ENCODE results near the gene CHST1.

CHST1 gene

GRCh38 chr11:45674481-45675190 is 9.2 kb upstream of the CHST1 start:
- no peak for DNase-seq

- DNase-seq, result no peak
Observed at GRCh38 chr11:45673441-45673840, 8.0 kb upstream of the CHST1 start.

GRCh38 chr11:45672593-45672992 is 7.2 kb upstream of the CHST1 start:
- DNase-seq, result no peak

GRCh38 chr11:45671246-45672171 is 6.1 kb upstream of the CHST1 start:
- DNase-seq, result peak in 53 of 56 donors; percentile 20 to 94 (median 76)

- no peak for DNase-seq
Observed at GRCh38 chr11:45670386-45671135, 5.1 kb upstream of the CHST1 start.

GRCh38 chr11:45669956-45670355 is 4.5 kb upstream of the CHST1 start:
- DNase-seq, result no peak

GRCh38 chr11:45669146-45669545 is 3.7 kb upstream of the CHST1 start:
- no peak for DNase-seq

GRCh38 chr11:45667929-45668680 is 2.7 kb upstream of the CHST1 start:
- no peak for DNase-seq

GRCh38 chr11:45666648-45667642 is 1.5 kb upstream of the CHST1 start:
- DNase-seq, result peak in 1 of 56 donors; percentile 35

- peak in 1 of 56 donors; percentile 33 for DNase-seq
Observed at GRCh38 chr11:45665933-45666647, 668 bp upstream of the CHST1 start.

GRCh38 chr11:45664376-45665205 is 831 bp downstream of the CHST1 start:
- DNase-seq, result peak in 1 of 56 donors; percentile 17

GRCh38 chr11:45663486-45664375 is 1.7 kb downstream of the CHST1 start:
- DNase-seq, result peak in 2 of 56 donors; percentile 24 to 25

- DNase-seq, result peak in 22 of 56 donors; percentile 20 to 81 (median 52)
Observed at GRCh38 chr11:45662665-45663485, 2.5 kb downstream of the CHST1 start.

GRCh38 chr11:45662096-45662664 is 3.2 kb downstream of the CHST1 start:
- no peak for DNase-seq

GRCh38 chr11:45661439-45662055 is 3.9 kb downstream of the CHST1 start:
- DNase-seq, result no peak
